Naive thymus-derived CD4-positive, alpha-beta T cell (primary cell): ENCODE data around the gene RPL39. TPM values are rescaled to one million over a fixed set of nuclear protein-coding genes. Genes with fewer than 3 reads are reported as not detected.
A peak's percentile ranks its signal among the peaks of the same experiment; 100 is the strongest.
"Not testable (repeated sequence)": the region's sequence is repeated elsewhere in the genome, so short reads cannot be mapped to it uniquely, and the experiment has no call there.

Source experiments
- ATAC-seq: fragments of 150-1000 bp; cut with Tn5 transposase; 2 replicates; pipeline ENCODE4 v1.10.0; 2021; ENCODE audit warnings: mild to moderate bottlenecking, moderate library complexity
- CTCF ChIA-PET: fragments of 350-600 bp; sonication (Branson Sonifier 250); formaldehyde crosslinking; loops from one replicate; lab custom pipeline; 2021; ENCODE audit warnings: antibody characterized with exemption; lab: Charles Lee
- POLR2A ChIA-PET: fragments of 350-600 bp; sonication (Branson Sonifier 250); formaldehyde crosslinking; loops from one replicate; lab custom pipeline; 2021; ENCODE audit warnings: antibody characterized with exemption, inconsistent platforms; lab: Charles Lee
- DNase-seq, 9 donors: peaks; one replicate each; pipeline versions ENCODE4 v3.0.0 to v3.0.0-alpha.2; 2020 to 2022; ENCODE audit warnings: mixed read lengths in 1 of 9
- H3K27ac ChIP-seq: one replicate; pipeline ENCODE4 v1.7.0; 2013; ENCODE audit warnings: mild to moderate bottlenecking, low read depth, low read length, moderate library complexity
- H3K27me3 ChIP-seq, 2 donors: one replicate each; pipeline ENCODE4 v1.7.0; 2013; ENCODE audit warnings: low read length in 2 of 2, mild to moderate bottlenecking in 2 of 2, moderate library complexity in 2 of 2; ENCODE audit not compliant: control insufficient read depth in 2 of 2, insufficient read depth in 2 of 2
- H3K36me3 ChIP-seq, 3 experiments: 1 replicate in 2 of 3; 2 replicates in 1 of 3; pipeline ENCODE4 v1.7.0; 2013; ENCODE audit warnings: low read length in 3 of 3, mild to moderate bottlenecking in 3 of 3, moderate library complexity in 1 of 3; ENCODE audit not compliant: insufficient read depth in 3 of 3, control insufficient read depth in 2 of 3
- H3K4me1 ChIP-seq, 2 donors: one replicate each; pipeline ENCODE4 v1.7.0; 2013; ENCODE audit warnings: low read length in 2 of 2, mild to moderate bottlenecking in 2 of 2, moderate library complexity in 1 of 2; ENCODE audit not compliant: control insufficient read depth in 2 of 2, insufficient read depth in 2 of 2
- H3K4me3 ChIP-seq: 2 replicates; pipeline ENCODE4 v1.7.0; 2013; ENCODE audit warnings: mild to moderate bottlenecking, low read length
- H3K9me3 ChIP-seq, 3 experiments: 1 replicate in 2 of 3; 2 replicates in 1 of 3; pipeline ENCODE4 v1.7.0; 2013; ENCODE audit warnings: low read length in 3 of 3; ENCODE audit not compliant: control insufficient read depth in 2 of 3
- H3K27ac Mint-ChIP-seq, 9 donors: one replicate each; pipeline ENCODE4 v1.8.0; 2020 to 2022; ENCODE audit warnings: mixed read lengths in 9 of 9, mild to moderate bottlenecking in 8 of 9, moderate library complexity in 5 of 9, inconsistent platforms in 2 of 9
- H3K27me3 Mint-ChIP-seq, 5 donors: one replicate each; pipeline ENCODE4 v1.8.0; 2021 to 2022; ENCODE audit warnings: mixed read lengths in 5 of 5, mild to moderate bottlenecking in 1 of 5
- H3K36me3 Mint-ChIP-seq, 5 donors: one replicate each; pipeline ENCODE4 v1.8.0; 2020 to 2022; ENCODE audit warnings: mixed read lengths in 5 of 5, mild to moderate bottlenecking in 3 of 5, inconsistent platforms in 1 of 5
- H3K4me1 Mint-ChIP-seq, 7 donors: one replicate each; pipeline ENCODE4 v1.8.0; 2020 to 2022; ENCODE audit warnings: mixed read lengths in 7 of 7, mild to moderate bottlenecking in 3 of 7, inconsistent platforms in 1 of 7
- H3K4me3 Mint-ChIP-seq, 10 donors: one replicate each; pipeline ENCODE4 v1.8.0; 2020 to 2022; ENCODE audit warnings: mild to moderate bottlenecking in 10 of 10, mixed read lengths in 10 of 10, moderate library complexity in 6 of 10, inconsistent platforms in 2 of 10
- H3K9me3 Mint-ChIP-seq, 11 donors: one replicate each; pipeline ENCODE4 v1.8.0; 2020 to 2022; ENCODE audit warnings: mixed read lengths in 11 of 11, mild to moderate bottlenecking in 4 of 11, inconsistent platforms in 1 of 11, moderate library complexity in 1 of 11
- intact Hi-C, 2 donors: fragments of 100-400 bp; cut with micrococcal nuclease; formaldehyde crosslinking; loops; one replicate each; pipeline ENCODE4 v1.15.1; 2023
- polyA plus RNA-seq, 2 donors: library from polyadenylated mRNA; unstranded; fragments of 300-500 nt; fragmentation: Illumina TruSeq; gene quantifications; one replicate each; pipeline ENCODE4 v1.2.3, GENCODE V29; 2021
- total RNA-seq, 6 experiments: library from RNA in 5 of 6; stranded (reverse) in 5 of 6; gene quantifications; 1 replicate in 5 of 6; 2 replicates in 1 of 6; pipeline ENCODE4 v1.2.3 and lab custom pipeline; 2021 to 2026

The RPL39 gene
- total and polyA plus RNA-seq, 7 experiments from 2014 or later: 2,181 to 5,899 (median 4,198) TPM

DNA sequence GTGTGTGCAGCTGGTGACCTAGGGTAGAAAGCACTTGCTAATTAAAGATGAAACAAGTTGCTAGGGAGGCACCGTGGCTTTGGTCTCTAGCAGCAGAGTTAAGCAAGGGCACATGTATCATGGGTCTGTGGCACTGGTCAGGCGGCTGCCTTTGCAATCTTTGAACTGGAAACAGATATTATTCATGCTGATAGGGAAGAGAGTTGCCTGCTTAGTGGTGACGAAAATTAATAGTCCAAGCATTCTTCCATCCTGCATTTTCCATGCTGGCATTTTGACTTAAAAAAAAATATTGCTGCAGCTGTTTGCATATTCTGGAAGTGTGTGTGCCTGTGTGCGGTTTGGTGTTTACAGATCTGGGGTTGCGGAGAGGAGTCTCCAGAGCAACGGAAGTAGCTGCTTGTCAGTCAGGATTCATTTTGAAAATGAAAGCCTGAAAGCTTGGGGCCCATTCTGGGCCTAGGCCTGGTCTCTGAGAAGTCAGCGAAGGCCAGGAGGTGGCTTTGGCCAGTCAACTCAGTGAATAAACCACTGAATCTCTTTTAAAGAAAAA is 35.4 kb downstream of the RPL39 start:
- peaks cover 38 to 44% of the 10 kb centered on the region in 2 donors for H3K4me1 ChIP-seq

DNA sequence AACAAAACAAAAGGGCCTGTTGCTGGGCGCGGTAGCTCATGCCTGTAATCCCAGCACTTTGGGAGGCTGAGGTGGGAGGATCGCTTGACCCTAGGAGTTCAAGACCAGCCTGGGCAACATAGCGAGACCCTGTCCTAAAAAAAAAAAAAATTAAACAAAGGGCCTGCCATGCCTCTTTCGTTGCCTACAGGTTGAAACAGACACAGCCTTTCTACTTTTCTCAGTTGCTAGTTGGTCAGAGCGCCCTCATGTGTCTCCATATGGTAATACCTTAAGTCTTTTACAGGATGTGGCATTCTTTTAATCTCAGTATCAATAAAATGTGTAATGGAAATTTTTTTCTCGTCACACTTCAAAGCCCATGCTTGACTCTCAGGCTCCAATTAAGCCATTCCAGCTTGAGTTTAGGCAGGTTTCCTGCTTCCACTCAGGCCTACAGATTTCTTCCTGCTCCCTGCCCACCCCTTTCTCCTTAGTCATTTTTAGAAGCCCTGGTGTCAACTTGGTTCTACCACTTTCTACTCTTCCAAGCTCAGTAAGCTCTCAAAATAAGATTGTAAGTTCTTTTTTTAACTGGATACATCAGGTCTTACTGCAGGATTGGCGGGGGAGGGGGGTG is 37.7 kb downstream of the RPL39 start:
- peaks cover 21 to 50% (median 40%) of the 10 kb centered on the region in 7 donors for H3K4me1 Mint-ChIP-seq
- peak overlapping the region; percentile 40 to 81 (median 70) for H3K4me3 Mint-ChIP-seq
- no peaks in the 10 kb centered on the region for H3K27me3 ChIP-seq
- peak overlapping the region; percentile 90 to 99 (median 96) for H3K27ac Mint-ChIP-seq
- H3K9me3 ChIP-seq: no peaks in the 10 kb centered on the region
- peaks cover 0 to 3% (median 0%) of the 10 kb centered on the region in 5 donors for H3K36me3 Mint-ChIP-seq
- peak overlapping the region; percentile 76 for H3K27ac ChIP-seq
- H3K36me3 ChIP-seq: peaks cover 0 to 5% (median 0%) of the 10 kb centered on the region in 3 experiments
- ChIA-PET POLR2A (interaction anchor here (1.0 to 1.3 kb wide), 4 partner anchors 16 to 179 kb away, joined by 3 to 5 read pairs (median 4); partner anchors contain the start of gene NKRF), CTCF (interaction anchor here (0.7 to 1.3 kb wide), 5 partner anchors 9 to 351 kb away, joined by 3 to 7 read pairs (median 5); no protein-coding TSS in a partner anchor)
- peak in 7 of 9 donors; percentile 77 to 89 (median 80) for DNase-seq
- intact Hi-C loops: loop anchor here (1.0 to 2.0 kb wide), 7 partner anchors 23 to 265 kb away; partner anchors contain the start of genes NKRF (in 1 of the 2), RPL39 (in 1 of the 2) and SEPTIN6 (in 1 of the 2)
- peaks cover 38 to 39% of the 10 kb centered on the region in 2 donors for H3K4me1 ChIP-seq
- H3K9me3 Mint-ChIP-seq: no peaks in the 10 kb centered on the region
- H3K4me3 ChIP-seq: no peak overlapping the region
- peak; percentile 83 for ATAC-seq
- no peaks in the 10 kb centered on the region for H3K27me3 Mint-ChIP-seq

More for the DNA sequence above, 35.4 kb downstream of the RPL39 start:
- Histone ChIP-seq H3K27me3 (no peaks in the 10 kb centered on the region), H3K4me3 (peak overlapping the region; percentile 26), H3K27ac (peak overlapping the region; percentile 76), H3K9me3 (no peaks in the 10 kb centered on the region), H3K36me3 (peaks cover 0 to 5% (median 0%) of the 10 kb centered on the region in 3 experiments)
- DNase-seq (peak in 8 of 9 donors; percentile 56 to 80 (median 68)), ATAC-seq (peak; percentile 71)
- H3K4me1 Mint-ChIP-seq: peaks cover 21 to 56% (median 45%) of the 10 kb centered on the region in 7 donors
- H3K4me3 Mint-ChIP-seq: peak overlapping the region; percentile 69 to 88 (median 77)
- ChIA-PET CTCF (interaction anchor here (1.4 kb wide), 1 partner anchor 65 kb away, joined by 4 read pairs; no protein-coding TSS in a partner anchor), POLR2A (interaction anchor here (0.7 to 5.9 kb wide), 12 partner anchors 8 to 288 kb away, joined by 3 to 44 read pairs (median 4); partner anchors contain the start of genes NDUFA1, NKRF, RNF113A and RPL39)
- H3K27me3 Mint-ChIP-seq: no peaks in the 10 kb centered on the region
- H3K9me3 Mint-ChIP-seq: no peaks in the 10 kb centered on the region
- intact Hi-C loops: loop anchor here (1.0 to 5.0 kb wide), 7 partner anchors 63 to 1259 kb away; partner anchors contain the start of genes UBE2A (in 2 of the 2), DOCK11 (in 1 of the 2), NDUFA1 (in 1 of the 2) and NKRF (in 1 of the 2)
- peaks cover 0 to 3% (median 0%) of the 10 kb centered on the region in 5 donors for H3K36me3 Mint-ChIP-seq
- peak overlapping the region; percentile 86 to 99 (median 96) for H3K27ac Mint-ChIP-seq

DNA sequence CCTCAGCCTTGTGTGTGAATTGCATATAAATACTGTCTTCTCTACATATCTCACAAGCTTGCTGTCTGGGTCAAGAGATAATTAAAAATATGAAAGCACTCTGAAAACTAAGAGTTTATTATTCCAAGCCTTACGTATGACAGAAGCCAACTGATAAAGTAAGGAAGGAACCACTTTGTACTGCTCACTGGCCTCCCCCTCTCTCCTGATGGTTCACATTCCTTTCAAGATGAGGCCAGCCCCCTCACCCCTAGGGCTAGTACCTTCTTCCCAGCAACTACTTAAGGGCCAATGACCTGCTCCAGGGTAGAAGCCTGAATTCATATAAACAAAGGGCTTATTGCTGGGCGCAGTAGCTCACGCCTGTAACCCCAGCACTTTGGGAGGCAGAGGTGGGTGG is 38.4 kb downstream of the RPL39 start:
- Mint-ChIP-seq H3K9me3 (no peaks in the 10 kb centered on the region), H3K27me3 (no peaks in the 10 kb centered on the region), H3K36me3 (peaks cover 0 to 3% (median 0%) of the 10 kb centered on the region in 5 donors), H3K4me1 (peaks cover 21 to 50% (median 40%) of the 10 kb centered on the region in 7 donors), H3K27ac (peak overlapping the region; percentile 90 to 99 (median 96)), H3K4me3 (no peak overlapping the region)
- ATAC-seq: no peak
- no peaks in the 10 kb centered on the region for H3K27me3 ChIP-seq
- intact Hi-C loops: loop anchor here (1.0 to 2.0 kb wide), 7 partner anchors 23 to 265 kb away; partner anchors contain the start of genes NKRF (in 1 of the 2), RPL39 (in 1 of the 2) and SEPTIN6 (in 1 of the 2)
- DNase-seq: no peak
- H3K9me3 ChIP-seq: no peaks in the 10 kb centered on the region
- CTCF ChIA-PET: interaction anchor here (0.8 kb wide), 1 partner anchor 8 kb away, joined by 6 read pairs; no protein-coding TSS in a partner anchor
- H3K4me3 ChIP-seq: no peak overlapping the region
- peak overlapping the region; percentile 58 for H3K27ac ChIP-seq
- H3K36me3 ChIP-seq: no peaks in the 10 kb centered on the region
- H3K4me1 ChIP-seq: peaks cover 38 to 39% of the 10 kb centered on the region in 2 donors
- POLR2A ChIA-PET: interaction anchor here (1.0 to 1.3 kb wide), 2 partner anchors 15 to 147 kb away, joined by 3 to 5 read pairs; partner anchors contain the start of gene NKRF

DNA sequence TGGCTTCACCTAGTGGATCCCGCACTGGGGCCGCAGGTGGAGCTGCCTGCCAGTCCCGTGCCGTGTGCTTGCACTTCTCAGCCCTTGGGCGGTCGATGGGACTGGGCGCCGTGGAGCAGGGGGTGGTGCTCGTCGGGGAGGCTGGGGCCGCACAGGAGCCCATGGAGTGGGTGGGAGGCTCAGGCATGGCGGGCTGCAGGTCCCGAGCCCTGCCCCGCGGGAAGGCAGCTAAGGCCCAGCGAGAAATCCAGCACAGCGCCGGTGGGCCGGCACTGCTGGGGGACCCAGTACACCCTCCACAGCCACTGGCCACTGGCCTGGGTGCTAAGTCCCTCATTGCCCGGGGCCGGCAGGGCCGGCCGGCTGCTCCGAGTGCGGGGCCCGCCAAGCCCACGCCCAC is 40.7 kb downstream of the RPL39 start:
- ATAC-seq, H3K9me3 Mint-ChIP-seq, H3K27me3 Mint-ChIP-seq, DNase-seq, intact Hi-C loops, H3K9me3 ChIP-seq, H3K36me3 Mint-ChIP-seq, H3K27ac ChIP-seq, H3K4me3 ChIP-seq, H3K27me3 ChIP-seq, H3K36me3 ChIP-seq, H3K4me3 Mint-ChIP-seq, CTCF ChIA-PET: not testable (repeated sequence)
- H3K4me1 ChIP-seq: peaks cover 16 to 19% of the 10 kb centered on the region in 2 donors
- POLR2A ChIA-PET: interaction anchor here (1.5 kb wide), 1 partner anchor 8 kb away, joined by 4 read pairs; the partner anchor contains the start of gene SOWAHD
- H3K4me1 Mint-ChIP-seq: peaks cover 3 to 27% (median 19%) of the 10 kb centered on the region in 7 donors
- H3K27ac Mint-ChIP-seq: peak overlapping the region in 1 of 9 donors; percentile 38

DNA sequence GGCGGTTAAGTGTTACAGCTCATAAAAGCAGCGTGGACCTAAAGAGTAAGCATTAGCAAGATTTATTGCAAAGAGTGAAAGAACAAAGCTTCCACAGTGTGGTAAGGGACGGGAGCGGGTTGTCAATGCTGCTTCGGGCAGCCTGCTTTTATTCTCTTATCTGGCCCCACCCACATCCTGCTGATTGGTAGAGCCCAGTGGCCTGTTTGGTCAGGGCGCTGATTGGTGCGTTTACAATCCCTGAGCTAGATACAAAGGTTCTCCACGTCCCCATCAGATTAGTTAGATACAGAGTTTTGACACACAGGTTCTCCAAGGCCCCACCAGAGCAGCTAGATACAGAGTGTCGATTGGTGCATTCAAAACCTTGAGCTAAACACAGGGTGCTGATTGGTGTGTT is 41.3 kb downstream of the RPL39 start:
- ATAC-seq, intact Hi-C loops, H3K27ac Mint-ChIP-seq, DNase-seq, H3K36me3 ChIP-seq, H3K27me3 ChIP-seq, H3K27ac ChIP-seq, H3K9me3 Mint-ChIP-seq, H3K27me3 Mint-ChIP-seq, H3K36me3 Mint-ChIP-seq, H3K9me3 ChIP-seq, H3K4me3 ChIP-seq: not testable (repeated sequence)
- CTCF ChIA-PET: interaction anchor here (1.0 to 1.2 kb wide), 2 partner anchors 8 to 21 kb away, joined by 4 to 6 read pairs; no protein-coding TSS in a partner anchor
- peak overlapping the region in 1 of 10 donors; percentile 59 for H3K4me3 Mint-ChIP-seq
- POLR2A ChIA-PET: interaction anchor here (1.0 to 1.5 kb wide), 2 partner anchors 8 to 25 kb away, joined by 3 to 4 read pairs; partner anchors contain the start of gene SOWAHD
- peaks cover 10 to 13% of the 10 kb centered on the region in 2 donors for H3K4me1 ChIP-seq
- peaks cover 0 to 21% (median 14%) of the 10 kb centered on the region in 7 donors for H3K4me1 Mint-ChIP-seq

DNA sequence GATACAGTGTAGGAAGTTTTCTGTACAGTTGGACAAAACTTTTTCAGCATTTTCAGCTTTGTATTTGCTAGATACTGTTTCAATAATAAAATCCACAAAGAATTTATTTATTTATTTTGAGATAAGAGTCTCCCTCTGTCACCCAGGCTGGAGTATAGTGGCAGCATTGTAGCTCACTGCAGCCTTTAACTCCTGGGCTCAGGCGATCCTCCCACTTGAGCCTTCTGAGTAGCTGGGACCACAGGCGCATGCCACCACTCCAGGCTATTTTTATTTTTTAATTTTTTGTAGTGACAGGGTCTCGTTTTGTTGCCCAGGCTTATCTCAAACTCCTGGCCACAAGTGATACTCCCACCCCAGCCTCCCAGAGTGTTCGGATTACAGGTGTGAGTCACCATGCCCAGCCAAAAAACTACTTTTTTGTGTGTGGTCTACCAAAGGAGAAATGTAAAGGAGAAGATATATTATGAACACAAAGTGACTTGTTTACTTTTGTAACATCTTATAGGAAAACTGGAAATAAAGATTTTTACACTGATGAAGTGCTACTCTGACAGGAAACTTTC is 46.1 kb downstream of the RPL39 start:
- POLR2A ChIA-PET: no interaction called here
- Mint-ChIP-seq H3K4me3 (no peak overlapping the region), H3K4me1 (no peaks in the 10 kb centered on the region), H3K27me3 (peaks cover 0 to 3% (median 0%) of the 10 kb centered on the region in 5 donors), H3K36me3 (no peaks in the 10 kb centered on the region), H3K9me3 (no peaks in the 10 kb centered on the region), H3K27ac (no peak overlapping the region)
- Histone ChIP-seq H3K9me3 (no peaks in the 10 kb centered on the region), H3K27ac (no peak overlapping the region), H3K27me3 (no peaks in the 10 kb centered on the region), H3K4me3 (no peak overlapping the region), H3K4me1 (no peaks in the 10 kb centered on the region), H3K36me3 (no peaks in the 10 kb centered on the region)
- no peak for DNase-seq
- ATAC-seq: no peak
- intact Hi-C loops: no loop called here
- CTCF ChIA-PET: interaction anchor here (0.6 to 1.0 kb wide), 2 partner anchors 8 to 36 kb away, joined by 4 to 6 read pairs; no protein-coding TSS in a partner anchor
